Renal pelvis (tissue), 4 donors: ENCODE data around the gene FAM20C. TPM values are rescaled to one million over a fixed set of nuclear protein-coding genes. Genes with fewer than 3 reads are reported as not detected.

Experiments
- DNase-seq: peaks from one replicate; pipeline ENCODE4 v3.0.0-alpha.2; 2013
- polyA plus RNA-seq, 3 donors: library from polyadenylated mRNA; unstranded; fragments of 120-200 nt; gene quantifications; one replicate each; pipeline ENCODE4 v1.2.1, GENCODE V29; 2013; ENCODE audit not compliant: insufficient read length in 3 of 3

The FAM20C gene
- polyA plus RNA-seq, 3 donors: 65.7 to 74.8 (median 74.8) TPM

- no peak for DNase-seq
These were observed 108.3 kb downstream of the FAM20C start for GRCh38 chr7:300546-301290.

GRCh38 chr7:301291-302053, 109.1 kb downstream of the FAM20C start:
- no peak for DNase-seq

- no peak for DNase-seq
These were observed 110.0 kb downstream of the FAM20C start for GRCh38 chr7:302054-302992.

GRCh38 chr7:303425-303824, 111.1 kb downstream of the FAM20C start:
- DNase-seq: no peak

- DNase-seq: no peak
These were observed 111.7 kb downstream of the FAM20C start for GRCh38 chr7:303884-304573.

GRCh38 chr7:304574-305409, 112.4 kb downstream of the FAM20C start:
- no peak for DNase-seq

- no peak for DNase-seq
These were observed 113.2 kb downstream of the FAM20C start for GRCh38 chr7:305410-306151.

- DNase-seq: no peak
These were observed 115.6 kb downstream of the FAM20C start for GRCh38 chr7:307970-308369.

- DNase-seq: no peak
These were observed 117.3 kb downstream of the FAM20C start for GRCh38 chr7:309586-310228.

Other genes starting within 250 kb of the FAM20C start
- gene FOXL3, start 97.6 kb downstream of the FAM20C start, polyA plus RNA-seq: not detected